HTERT RPE-1 (cell line): ENCODE data around the gene AKR1C2.
"Not testable (repeated sequence)": the region's sequence is repeated elsewhere in the genome, so short reads cannot be mapped to it uniquely, and the experiment has no call there.

Experiments used
- in situ Hi-C: fragments of 300-500 bp; cut with MboI; formaldehyde crosslinking; loops from 4 replicates; pipeline ENCODE4 v1.14.3; 2020; ENCODE audit warnings: low sequenced_read_pairs

Gene AKR1C2

GRCh38 chr10:4961558-4961957, 42.1 kb downstream of the AKR1C2 start:
- in situ Hi-C loops, result not testable (repeated sequence)

DNA sequence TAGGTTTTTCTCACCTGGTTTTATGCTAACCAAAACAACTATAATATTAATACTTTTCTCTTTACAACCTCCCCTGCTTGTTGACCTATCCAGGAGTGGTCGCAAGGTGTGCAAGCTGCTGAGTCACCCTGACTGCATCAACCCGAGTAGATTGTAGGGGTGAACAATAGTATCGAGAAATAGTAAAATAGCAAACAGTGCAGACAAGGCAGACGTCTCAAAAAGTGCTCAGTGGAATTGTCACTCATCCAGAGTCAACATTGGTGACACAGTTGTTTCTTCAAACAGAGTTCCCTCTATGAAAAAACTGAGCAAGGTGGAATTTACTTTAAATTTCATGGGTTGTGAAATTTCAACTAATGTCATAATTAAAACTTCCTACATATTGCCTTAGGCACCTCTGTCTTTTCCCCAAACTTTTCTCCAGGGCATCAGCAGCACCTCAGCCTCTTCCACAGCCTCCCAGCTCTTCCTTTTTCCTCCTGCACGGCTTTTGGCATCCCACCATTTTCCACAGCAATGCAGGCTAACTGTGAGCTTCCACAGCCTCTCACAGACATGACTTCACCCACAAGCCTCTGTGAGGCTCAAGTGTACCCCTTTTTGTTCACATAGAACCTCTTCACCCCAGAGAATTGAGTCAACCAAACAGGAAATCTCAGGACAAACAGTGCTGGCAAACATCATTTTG, 46.6 kb downstream of the AKR1C2 start:
- in situ Hi-C loops, result not testable (repeated sequence)

- in situ Hi-C loops, result not testable (repeated sequence)
Observed at GRCh38 chr10:4956088-4956487, 47.6 kb downstream of the AKR1C2 start.

GRCh38 chr10:4953405-4953804, 50.3 kb downstream of the AKR1C2 start:
- in situ Hi-C loops, result no loop called here

DNA sequence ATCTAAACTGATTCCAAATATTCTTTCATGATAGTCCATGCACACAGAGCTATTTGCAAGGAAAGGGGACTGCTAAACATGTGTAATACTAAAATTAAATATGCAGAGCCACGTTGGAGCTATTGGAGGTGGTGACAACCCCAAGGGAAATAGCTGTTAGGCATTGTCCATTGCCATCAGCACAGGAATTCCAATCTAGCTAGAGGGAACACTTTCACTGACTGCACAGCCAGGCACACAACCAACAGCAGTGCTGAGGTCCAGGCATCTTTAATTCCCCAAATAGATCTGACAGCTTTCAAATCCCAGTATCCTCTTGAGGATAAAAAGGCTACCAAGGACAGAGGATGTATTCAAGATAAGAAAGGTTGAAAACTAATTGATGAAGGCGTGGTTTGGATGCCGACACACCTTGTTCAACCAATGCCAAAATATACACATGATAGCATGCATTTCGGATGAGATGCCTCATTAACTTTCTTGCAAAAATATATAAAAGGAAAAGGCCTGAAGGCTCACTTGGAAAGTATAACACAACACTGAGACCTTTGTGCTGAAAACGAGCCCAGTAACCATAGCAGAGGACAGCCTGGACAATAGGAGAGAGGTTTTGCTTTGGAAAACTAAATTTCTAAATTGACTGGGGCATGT, 52.0 kb downstream of the AKR1C2 start:
- in situ Hi-C loops, result not testable (repeated sequence)

DNA sequence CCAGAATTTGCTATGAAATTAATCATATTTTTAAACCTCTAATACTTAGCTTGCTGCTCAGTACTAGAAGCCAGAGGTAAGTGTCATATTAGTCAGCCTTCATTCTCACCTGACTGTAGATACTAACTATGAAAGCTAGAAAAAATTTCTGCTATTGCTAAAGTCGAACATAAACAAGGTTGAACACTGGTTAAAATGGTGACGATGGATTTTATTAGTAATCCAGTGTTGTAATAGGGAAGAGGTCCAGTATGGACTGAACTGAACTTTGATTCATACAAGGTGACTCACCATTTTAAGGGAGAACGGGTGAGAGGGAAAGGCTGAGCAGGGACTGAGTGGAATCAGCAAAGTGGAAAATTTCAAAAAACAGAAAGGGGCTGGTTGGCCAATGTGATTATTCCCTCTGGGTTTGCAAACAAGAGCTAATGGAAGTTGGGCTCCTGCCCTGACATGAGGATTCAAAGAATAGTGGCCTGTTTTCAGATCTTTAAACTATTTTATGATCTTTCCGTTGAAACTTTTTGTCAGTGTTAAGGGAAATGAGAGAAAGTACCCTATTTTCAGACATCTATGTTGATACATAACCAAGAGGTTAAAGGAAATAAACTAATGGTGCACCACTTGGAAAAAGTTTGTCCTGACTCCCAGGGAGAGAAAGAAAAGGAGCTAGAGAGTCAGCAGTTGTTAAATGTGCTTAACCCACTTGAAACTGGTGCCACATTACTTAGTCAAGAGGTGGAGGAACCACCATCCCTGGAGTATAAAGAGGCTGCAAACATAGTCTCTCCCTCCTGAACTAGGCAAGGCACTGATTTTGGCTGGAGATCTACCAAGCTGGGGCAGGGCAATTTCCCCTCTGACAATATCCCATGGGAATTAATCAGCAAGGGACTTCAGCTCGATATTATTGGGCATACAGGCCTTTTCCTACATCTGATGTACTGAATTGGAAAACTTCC, 55.7 kb downstream of the AKR1C2 start:
- in situ Hi-C loops, result no loop called here

- in situ Hi-C loops, result no loop called here
Observed at GRCh38 chr10:4947039-4947634, 56.5 kb downstream of the AKR1C2 start.

DNA sequence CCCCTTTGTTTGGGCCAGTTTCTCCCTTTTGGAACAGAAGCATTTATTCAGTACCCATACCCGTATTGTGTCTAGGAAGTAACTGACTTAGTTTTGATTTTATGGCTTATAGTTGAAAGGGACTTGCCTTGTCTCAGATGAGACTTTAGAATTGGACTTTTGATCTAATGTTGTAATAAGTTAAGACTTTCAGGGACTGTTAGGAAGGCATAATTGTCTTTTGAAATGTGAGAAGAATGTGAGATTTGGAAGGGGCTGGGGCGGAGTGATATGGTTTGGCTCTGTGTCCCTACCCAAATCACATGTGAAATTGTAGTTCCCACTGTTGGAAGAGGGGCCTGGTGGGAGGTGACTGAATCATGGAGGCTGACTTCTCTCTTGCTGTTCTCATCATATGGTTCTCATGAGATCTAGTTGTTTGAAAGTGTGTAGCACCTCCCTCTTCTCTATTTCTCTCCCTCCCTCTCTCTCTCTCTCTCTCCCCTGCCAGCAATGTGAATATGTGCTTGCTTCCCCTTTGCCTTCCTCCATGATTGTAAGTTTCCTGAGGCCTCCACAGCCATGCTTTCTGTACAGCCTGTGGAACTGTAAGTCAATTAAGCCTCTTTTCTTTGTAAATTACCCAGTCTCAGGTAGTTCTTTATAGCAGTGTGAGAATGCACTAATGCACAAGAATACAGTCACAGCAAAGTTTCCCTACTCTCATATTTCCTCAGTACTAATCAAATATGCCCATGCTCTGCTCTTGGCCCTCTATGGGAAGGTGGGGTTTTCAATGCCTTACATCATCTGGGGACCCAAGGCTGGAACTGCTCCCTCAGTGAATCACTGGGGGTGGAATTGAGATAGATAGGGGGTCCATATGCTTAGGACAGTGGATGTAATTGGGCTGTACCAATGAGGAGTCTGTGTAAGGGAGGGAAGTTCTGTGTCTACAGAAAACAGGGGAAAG, 57.6 kb downstream of the AKR1C2 start:
- in situ Hi-C loops, result no loop called here

DNA sequence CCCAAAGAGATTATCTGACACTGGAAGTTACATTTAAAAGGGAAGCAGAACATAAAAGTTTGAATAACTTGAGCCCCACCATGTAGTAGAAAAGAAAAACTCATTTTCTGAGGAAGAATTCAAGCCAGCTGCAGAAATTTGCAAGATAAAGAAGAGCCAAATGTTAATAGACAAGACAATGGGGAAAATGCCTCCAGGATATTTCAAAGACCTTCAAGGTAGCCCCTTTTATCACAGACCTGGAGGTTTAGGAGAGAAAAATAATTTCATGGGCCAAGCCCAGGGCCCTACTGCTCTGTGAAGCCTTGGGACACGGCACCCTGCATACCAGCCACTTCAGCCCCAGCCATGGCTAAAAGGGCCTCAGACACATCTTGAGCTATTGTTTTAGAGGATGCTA, 58.8 kb downstream of the AKR1C2 start:
- in situ Hi-C loops, result no loop called here

DNA sequence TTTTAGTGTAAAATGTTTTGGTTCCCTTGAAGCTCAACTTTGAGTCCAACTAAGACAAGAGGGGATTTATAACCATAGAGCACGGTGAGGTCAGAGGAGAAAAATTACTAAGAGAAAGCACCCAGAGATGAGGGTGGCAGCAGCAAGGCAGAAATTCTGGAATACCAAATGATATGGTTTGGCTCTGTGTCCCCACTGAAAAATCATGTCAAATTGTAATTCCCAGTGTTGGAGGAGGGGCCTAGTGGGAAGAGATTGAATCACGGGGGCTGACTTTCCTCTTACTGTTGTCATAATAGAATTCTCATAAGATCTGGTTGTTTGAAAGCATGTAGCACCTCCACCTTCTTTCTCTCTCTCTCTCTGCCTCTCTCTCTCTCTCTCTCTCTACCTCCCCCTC, 59.8 kb downstream of the AKR1C2 start:
- in situ Hi-C loops, result no loop called here

GRCh38 chr10:4943416-4943815, 60.2 kb downstream of the AKR1C2 start:
- in situ Hi-C loops, result not testable (repeated sequence)

DNA sequence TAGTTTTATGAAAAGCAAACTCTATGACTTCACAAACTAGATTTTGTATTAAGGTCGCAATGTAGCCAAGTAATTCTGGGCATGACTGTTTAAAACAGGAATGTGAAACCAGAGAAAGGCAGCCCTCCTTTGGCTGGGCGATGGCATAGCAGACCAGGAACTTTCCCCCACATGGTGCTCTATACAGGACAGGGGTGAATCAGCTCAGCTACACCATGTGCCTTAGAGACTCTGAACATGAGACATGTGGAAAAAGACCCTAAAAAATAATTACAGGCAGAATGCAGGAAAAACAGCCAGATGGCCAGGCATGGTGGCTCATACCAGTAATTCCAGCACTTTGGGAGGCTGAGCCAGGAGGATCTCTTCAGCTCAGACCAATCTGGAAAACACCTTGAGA, 60.7 kb downstream of the AKR1C2 start:
- in situ Hi-C loops, result not testable (repeated sequence)

GRCh38 chr10:4941540-4942330, 61.9 kb downstream of the AKR1C2 start:
- in situ Hi-C loops, result no loop called here

- in situ Hi-C loops, result not testable (repeated sequence)
Observed at GRCh38 chr10:4940909-4941308, 62.7 kb downstream of the AKR1C2 start.

DNA sequence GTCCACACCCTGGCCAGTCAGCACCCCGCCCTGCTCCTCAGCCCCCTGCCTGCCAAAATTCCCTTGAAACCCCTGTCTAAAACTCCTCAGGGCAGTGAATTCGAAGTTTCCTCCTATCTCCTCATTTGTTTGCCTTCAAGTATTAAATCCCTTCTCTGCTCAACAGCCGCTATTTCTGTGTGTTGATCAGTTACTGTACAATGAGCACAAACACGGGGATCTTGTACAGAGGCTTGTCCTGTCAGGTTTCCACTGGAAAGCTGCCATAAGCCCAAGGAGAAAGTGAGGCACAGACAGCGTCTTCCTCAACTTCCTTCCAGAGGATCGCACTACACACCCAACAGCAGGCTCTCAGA, 63.6 kb downstream of the AKR1C2 start:
- in situ Hi-C loops, result not testable (repeated sequence)

DNA sequence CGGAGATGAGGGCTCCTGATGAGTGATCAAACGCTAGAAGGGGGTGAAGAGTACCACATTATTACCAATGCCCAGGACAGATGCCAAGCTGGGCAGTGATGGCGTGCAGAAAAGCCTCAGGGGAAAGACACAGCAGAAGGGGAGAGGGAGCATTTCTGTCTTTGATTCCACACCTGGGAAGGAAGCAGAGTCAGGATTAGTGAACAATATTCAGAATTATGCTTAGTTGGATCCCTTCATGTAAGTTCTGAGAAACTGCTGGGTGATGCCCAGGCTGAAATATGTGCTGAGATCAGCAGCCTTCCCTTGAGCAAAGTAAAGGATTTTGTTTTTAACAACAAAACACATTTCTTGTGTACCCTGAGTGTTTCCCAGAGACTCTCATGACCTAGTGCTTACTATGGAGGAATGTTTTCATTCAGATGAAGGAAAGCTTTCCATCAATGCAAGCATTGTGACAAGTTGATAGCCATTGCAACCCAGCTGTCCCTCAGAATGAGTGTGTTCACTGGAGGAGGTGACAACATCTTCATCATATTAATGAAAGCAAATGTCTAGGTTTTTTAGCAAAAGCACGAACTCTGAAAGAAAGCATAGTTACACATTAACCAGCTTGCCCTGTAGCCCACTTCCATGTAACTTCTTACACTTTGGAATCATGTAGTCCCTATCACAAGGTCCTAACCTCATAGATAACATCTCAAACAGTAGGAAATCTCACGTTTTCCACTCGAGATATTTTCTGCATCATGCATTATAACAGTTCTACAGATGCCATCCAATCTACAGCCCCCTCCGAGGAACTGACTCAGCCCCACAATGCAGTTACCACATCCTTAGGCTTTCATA, 64.2 kb downstream of the AKR1C2 start:
- in situ Hi-C loops, result no loop called here
